GM12878 (cell line): ENCODE data around the gene RNF112. TPM values are rescaled to one million over a fixed set of nuclear protein-coding genes. Genes with fewer than 3 reads are reported as not detected.

Source experiments
- ATAC-seq: fragments of 200-7000 bp; cut with Tn5 transposase; 3 replicates; pipeline ENCODE4 v1.9.1; 2020; ENCODE audit warnings: mild to moderate bottlenecking, moderate library complexity
- BruUV-seq: library from RNA; stranded (reverse); fragments of 400-500 nt; replicated peaks from 2 replicates; lab custom pipeline; 2021; lab: Mats Ljungman, UMichigan
- CTCF ChIA-PET: fragments of 300-600 bp; sonication (Branson Sonifier 250); formaldehyde crosslinking; extraction: SDS; loops from one replicate; lab custom pipeline; 2021; ENCODE audit warnings: inconsistent platforms; lab: Yijun Ruan, JAX
- POLR2A ChIA-PET: fragments of 350-600 bp; formaldehyde crosslinking; extraction: SDS; loops from one replicate; lab custom pipeline; 2021; ENCODE audit warnings: inconsistent platforms; lab: Charles Lee
- RAD21 ChIA-PET: fragments of 300-600 bp; sonication (Branson Sonifier 250); formaldehyde crosslinking; loops from one replicate; lab custom pipeline; 2023; ENCODE audit warnings: antibody characterized with exemption; ENCODE audit not compliant: unreplicated experiment; lab: Charles Lee
- SMC1A ChIA-PET: fragments of 300-600 bp; sonication (Branson Sonifier 250); formaldehyde crosslinking; loops from one replicate; lab custom pipeline; 2023; ENCODE audit not compliant: unreplicated experiment, uncharacterized antibody; lab: Charles Lee
- DNase-seq: peaks from one replicate; pipeline ENCODE4 v3.0.0-alpha.2; 2011; ENCODE audit warnings: low read depth, low spot score
- FAIRE-seq: peaks from 3 replicates; lab custom pipeline; 2011; peaks lifted over from hg19 to GRCh38; lab: Jason Lieb, UNC
- H2AFZ ChIP-seq: 2 replicates; pipeline ENCODE4 v1.6.0; 2011; ENCODE audit warnings: low read depth, low read length, control low read depth; ENCODE audit not compliant: control insufficient read depth
- H3K27ac ChIP-seq: 2 replicates; pipeline ENCODE4 v1.5.1; 2011; ENCODE audit warnings: control low read depth; ENCODE audit not compliant: control insufficient read depth, insufficient read depth
- H3K27me3 ChIP-seq, 2 experiments: replicated peaks in 1 of 2; 2 replicates each; pipeline versions ENCODE4 v1.6.0 to v1.6.1; 2011; ENCODE audit warnings: low read length in 1 of 2; ENCODE audit not compliant: control insufficient read depth in 2 of 2, insufficient read depth in 2 of 2
- H3K36me3 ChIP-seq, 2 experiments: 2 replicates each; pipeline ENCODE4 v1.5.1; 2011; ENCODE audit warnings: low read length in 1 of 2; ENCODE audit not compliant: control insufficient read depth in 2 of 2, insufficient read depth in 2 of 2
- H3K4me1 ChIP-seq: 2 replicates; pipeline ENCODE4 v1.6.1; 2011; ENCODE audit warnings: mild to moderate bottlenecking, low read length, moderate library complexity, mixed read lengths; ENCODE audit not compliant: control insufficient read depth, insufficient read depth
- H3K4me2 ChIP-seq: 2 replicates; pipeline ENCODE4 v1.6.0; 2011; ENCODE audit warnings: control low read depth; ENCODE audit not compliant: control insufficient read depth, insufficient read depth
- H3K4me3 ChIP-seq: fragments of 200-600 bp; sonication (generic); 2 replicates; pipeline ENCODE4 v1.5.1; 2016
- H3K79me2 ChIP-seq: 2 replicates; pipeline ENCODE4 v1.6.0; 2011; ENCODE audit warnings: low read length; ENCODE audit not compliant: control insufficient read depth, insufficient read depth
- H3K9ac ChIP-seq: 2 replicates; pipeline ENCODE4 v1.8.0; 2011; ENCODE audit warnings: low read length, control low read depth, mixed read lengths; ENCODE audit not compliant: control insufficient read depth, insufficient read depth
- H3K9me3 ChIP-seq: replicated peaks from 3 replicates; pipeline ENCODE4 v1.5.1; 2011; ENCODE audit warnings: mild to moderate bottlenecking, low read length; ENCODE audit not compliant: control insufficient read depth, insufficient read depth
- H4K20me1 ChIP-seq: 2 replicates; pipeline ENCODE4 v1.6.0; 2011; ENCODE audit not compliant: control insufficient read depth, insufficient read depth
- CTCF ChIP-seq, 3 experiments: IDR thresholded peaks in 2 of 3; conservative IDR thresholded peaks in 1 of 3; 2 replicates each; pipeline ENCODE4 v1.5.1; 2011; ENCODE audit warnings: low read depth in 3 of 3, low read length in 3 of 3, mild to moderate bottlenecking in 3 of 3, control low read depth in 2 of 3, moderate library complexity in 2 of 3, inconsistent platforms in 1 of 3, mixed read lengths in 1 of 3; ENCODE audit not compliant: control insufficient read depth in 2 of 3, insufficient read depth in 1 of 3; ENCODE audit errors: extremely low read depth in 1 of 3
- E2F8 ChIP-seq: fragments of 450-650 bp; IDR thresholded peaks from 2 replicates; pipeline ENCODE4 v1.6.1; 2018; ENCODE audit warnings: mild to moderate bottlenecking, low read depth, moderate library complexity; ENCODE audit not compliant: partially characterized antibody
- KAT2A ChIP-seq: conservative IDR thresholded peaks from 2 replicates; pipeline ENCODE4 v1.6.1; 2011; ENCODE audit warnings: low read depth, low read length; ENCODE audit not compliant: control insufficient read depth
- RAD21 ChIP-seq: IDR thresholded peaks from 2 replicates; pipeline ENCODE4 v1.6.1; 2011; ENCODE audit warnings: mild to moderate bottlenecking, low read depth, low read length, moderate library complexity; ENCODE audit not compliant: insufficient read depth
- STAT1 ChIP-seq: fragments of 450-650 bp; conservative IDR thresholded peaks from 2 replicates; pipeline ENCODE4 v1.6.1; 2014; ENCODE audit warnings: antibody characterized with exemption, mild to moderate bottlenecking
- USF1 ChIP-seq: IDR thresholded peaks from 2 replicates; pipeline ENCODE4 v1.6.1; 2011; ENCODE audit warnings: borderline replicate concordance, low read depth, mild to moderate bottlenecking, moderate library complexity, mixed read lengths, low read length; ENCODE audit not compliant: insufficient read depth; ENCODE audit errors: extremely low read length
- YY1 ChIP-seq: IDR thresholded peaks from 2 replicates; pipeline ENCODE4 v1.6.1; 2011; ENCODE audit warnings: low read depth, mild to moderate bottlenecking, low read length
- ZNF217 ChIP-seq: fragments of 450-650 bp; IDR thresholded peaks from 2 replicates; pipeline ENCODE4 v1.6.1; 2017; ENCODE audit warnings: antibody characterized with exemption, mild to moderate bottlenecking
- WGBS: methylation state at CpG from one replicate; pipeline ENCODE4 v1.1.6; 2016; ENCODE audit warnings: low lambda C conversion rate; ENCODE audit not compliant: insufficient replicate concordance, insufficient coverage; ENCODE audit errors: missing lambda C conversion rate; 5-methylcytosine and 5-hydroxymethylcytosine counted together
- in situ Hi-C: fragments of 300-500 bp; cut with MboI; formaldehyde crosslinking; loops from 9 replicates; pipeline ENCODE4 v1.14.3; 2018; ENCODE audit warnings: mixed read lengths
- intact Hi-C: fragments of 100-400 bp; cut with micrococcal nuclease; formaldehyde crosslinking; loops from one replicate; pipeline ENCODE4 v1.14.2; 2022; ENCODE audit not compliant: unreplicated experiment
- polyA plus RNA-seq, 11 experiments: library from polyadenylated mRNA; depleted of rRNA in 4 of 11; unstranded in 6 of 11; stranded (reverse) in 5 of 11; fragments of >200 nt; fragmentation: Nextera tagmentation in 4 of 11; fragmentation: Illumina TruSeq in 1 of 11; extraction: Ambion mirVana in 4 of 11; extraction: Trizol in 1 of 11; gene quantifications; 1 replicate in 1 of 11; 2 replicates in 10 of 11; pipeline versions ENCODE4 v1.2.1 to v1.2.3, GENCODE V29; 2011 to 2016; ENCODE audit warnings: inconsistent platforms in 2 of 11, missing spikeins in 2 of 11, low read depth in 1 of 11
- total RNA-seq, 4 experiments: library from RNA; depleted of rRNA in 3 of 4; stranded (reverse); fragments of >200 nt in 3 of 4; fragmentation: Illumina TruSeq in 1 of 4; extraction: Trizol in 1 of 4; gene quantifications; 2 replicates each; pipeline versions ENCODE4 v1.2.1 to v1.2.3, GENCODE V29; 2013 to 2021

Gene RNF112
- total and polyA plus RNA-seq, 10 of the 15 experiments (the other 5 are each of a cell fraction or from before 2014, with no cell fraction given), result not detected

GRCh38 chr17:19433727-19434340 lies 22.8 kb downstream of the RNF112 start:
- H3K79me2 ChIP-seq, result no peaks in the 10 kb centered on the region
- ChIA-PET SMC1A (interaction anchor here (0.7 to 1.2 kb wide), 3 partner anchors 9 to 103 kb away, joined by 3 to 4 read pairs (median 3); no protein-coding TSS in a partner anchor), CTCF (interaction anchor here (0.7 to 1.4 kb wide), 5 partner anchors 13 to 329 kb away, joined by 3 to 5 read pairs (median 4); partner anchors contain the start of genes B9D1 and MAPK7), POLR2A (no interaction called here), RAD21 (no interaction called here)
- H3K4me3 ChIP-seq, result no peak overlapping the region
- no peaks in the 10 kb centered on the region for H4K20me1 ChIP-seq
- H3K27ac ChIP-seq, result no peak overlapping the region
- H2AFZ ChIP-seq, result no peak overlapping the region
- H3K4me2 ChIP-seq, result no peak overlapping the region
- ATAC-seq (no peak), FAIRE-seq (no peak), DNase-seq (no peak)
- no peaks in the 10 kb centered on the region for H3K9me3 ChIP-seq
- H3K36me3 ChIP-seq, result no peaks in the 10 kb centered on the region
- in situ Hi-C loops, result no loop called here
- no peaks in the 10 kb centered on the region for H3K4me1 ChIP-seq
- WGBS, result 25% methylated on average over 2 of the region's 2 CpGs
- no TSS peak for BruUV-seq
- no peak overlapping the region for H3K9ac ChIP-seq
- TF ChIP-seq KAT2A, result no peak
- TF ChIP-seq USF1, result no peak
- no peak for TF ChIP-seq YY1
- no peak for TF ChIP-seq STAT1
- TF ChIP-seq ZNF217, result no peak
- peak; percentile 17; the same call in 1 of the 2 replicates for TF ChIP-seq RAD21
- no peak for TF ChIP-seq E2F8
- peak in 1 of 3 experiments; percentile 19; a peak in 1 of 6 replicates for TF ChIP-seq CTCF (IDR thresholded peaks at IDR 0.05 in 2 of 3, conservative IDR thresholded peaks at IDR 0.05 in 1 of 3; ENCODE audit: control insufficient read depth in 2 of 3, extremely low read depth in 1 of 3, insufficient read depth in 1 of 3, low read depth in 3 of 3, low read length in 3 of 3)
- intact Hi-C loops, result no loop called here
- H3K27me3 ChIP-seq, result no peaks in the 10 kb centered on the region; a peak in 1 of 4 replicates
